Stimulated activated effector memory CD8-positive, alpha-beta T cell treated with anti-CD3 and anti-CD28 coated beads, Interleukin-12 subunit alpha, Interleukin-12 subunit beta, amount 100 ng/mL, for 72 hours (primary cell): ENCODE measurements around the gene TRMO.

Source experiments
- ATAC-seq: fragments of 150-1000 bp; cut with Tn5 transposase; 2 replicates; pipeline ENCODE4 v1.10.0; 2021
- DNase-seq, 2 donors: peaks; one replicate each; pipeline ENCODE4 v3.0.0; 2021 to 2022; ENCODE audit warnings: low spot score in 2 of 2
- H3K27ac Mint-ChIP-seq: one replicate; pipeline ENCODE4 v1.8.0; 2022; ENCODE audit warnings: mild to moderate bottlenecking, mixed read lengths
- H3K36me3 Mint-ChIP-seq: one replicate; pipeline ENCODE4 v1.8.0; 2022; ENCODE audit warnings: mild to moderate bottlenecking, mixed read lengths
- H3K4me1 Mint-ChIP-seq: one replicate; pipeline ENCODE4 v1.8.0; 2022; ENCODE audit warnings: mixed read lengths
- H3K4me3 Mint-ChIP-seq: one replicate; pipeline ENCODE4 v1.8.0; 2022; ENCODE audit warnings: mild to moderate bottlenecking, mixed read lengths
- H3K9me3 Mint-ChIP-seq: one replicate; pipeline ENCODE4 v1.8.0; 2022; ENCODE audit warnings: mixed read lengths

The TRMO gene

GRCh38 chr9:97866300-97866699 is 56.0 kb downstream of the TRMO start:
- H3K36me3 Mint-ChIP-seq, result no peaks in the 10 kb centered on the region
- H3K4me3 Mint-ChIP-seq, result no peak overlapping the region
- ATAC-seq (no peak), DNase-seq (no peak)
- peaks cover 10% of the 10 kb centered on the region for H3K9me3 Mint-ChIP-seq
- H3K27ac Mint-ChIP-seq, result no peak overlapping the region
- no peaks in the 10 kb centered on the region for H3K4me1 Mint-ChIP-seq

- Mint-ChIP-seq H3K27ac (no peak overlapping the region), H3K4me1 (no peaks in the 10 kb centered on the region), H3K36me3 (no peaks in the 10 kb centered on the region), H3K4me3 (no peak overlapping the region), H3K9me3 (peaks cover 10% of the 10 kb centered on the region)
- ATAC-seq, result no peak
- no peak for DNase-seq
Measured at GRCh38 chr9:97864396-97864795, 57.9 kb downstream of the TRMO start.

- Mint-ChIP-seq H3K9me3 (peaks cover 10% of the 10 kb centered on the region), H3K27ac (no peak overlapping the region), H3K36me3 (no peaks in the 10 kb centered on the region), H3K4me3 (no peak overlapping the region), H3K4me1 (no peaks in the 10 kb centered on the region)
- ATAC-seq (no peak), DNase-seq (no peak)
Measured at GRCh38 chr9:97863314-97863713, 59.0 kb downstream of the TRMO start.

DNA sequence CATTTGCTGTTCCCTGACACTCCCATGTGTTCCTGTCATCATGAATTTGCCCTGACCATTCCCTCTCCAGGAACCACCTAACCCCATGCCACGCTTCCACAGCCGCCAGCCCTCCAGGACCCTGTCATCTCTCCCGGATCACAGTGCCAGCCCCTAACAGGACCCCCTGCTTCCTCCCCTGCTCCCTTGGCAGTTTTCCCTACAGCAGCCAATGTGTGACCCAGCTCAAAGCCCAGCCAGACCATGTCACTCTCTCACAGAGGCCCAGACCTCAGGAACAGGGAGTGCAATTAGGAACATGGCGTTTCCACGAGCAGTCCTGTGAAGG is 61.2 kb downstream of the TRMO start:
- H3K36me3 Mint-ChIP-seq, result no peaks in the 10 kb centered on the region
- no peak overlapping the region for H3K27ac Mint-ChIP-seq
- no peak overlapping the region for H3K4me3 Mint-ChIP-seq
- H3K4me1 Mint-ChIP-seq, result peaks cover 5% of the 10 kb centered on the region
- DNase-seq (no peak), ATAC-seq (no peak)
- peaks cover 1% of the 10 kb centered on the region for H3K9me3 Mint-ChIP-seq

GRCh38 chr9:97860451-97861147 is 61.7 kb downstream of the TRMO start:
- Mint-ChIP-seq H3K9me3 (no peaks in the 10 kb centered on the region), H3K36me3 (no peaks in the 10 kb centered on the region), H3K27ac (no peak overlapping the region), H3K4me1 (peaks cover 5% of the 10 kb centered on the region), H3K4me3 (no peak overlapping the region)
- ATAC-seq (no peak), DNase-seq (no peak)

DNA sequence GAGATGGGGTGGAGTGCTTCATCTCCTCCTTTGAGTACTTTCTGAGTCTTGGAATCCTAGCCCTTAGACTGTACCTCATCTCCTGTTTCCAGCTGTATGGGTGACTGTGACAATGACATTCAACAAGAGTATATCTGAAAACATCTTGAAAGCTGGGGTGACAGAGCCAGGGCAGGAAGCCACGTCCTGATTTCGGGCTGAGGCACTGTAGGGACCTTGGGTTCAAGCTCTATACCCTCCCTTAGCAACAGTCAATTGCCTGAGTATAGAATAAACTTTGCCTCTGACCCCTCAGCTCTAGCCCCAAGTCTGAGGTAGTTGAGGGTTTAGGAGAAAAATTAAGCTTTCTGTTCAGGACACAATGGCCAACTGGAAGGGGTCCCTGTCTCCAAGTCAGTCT is 63.0 kb downstream of the TRMO start:
- no peak overlapping the region for H3K4me3 Mint-ChIP-seq
- ATAC-seq (no peak), DNase-seq (no peak)
- peaks cover 5% of the 10 kb centered on the region for H3K4me1 Mint-ChIP-seq
- H3K27ac Mint-ChIP-seq, result no peak overlapping the region
- H3K9me3 Mint-ChIP-seq, result no peaks in the 10 kb centered on the region
- no peaks in the 10 kb centered on the region for H3K36me3 Mint-ChIP-seq

DNA sequence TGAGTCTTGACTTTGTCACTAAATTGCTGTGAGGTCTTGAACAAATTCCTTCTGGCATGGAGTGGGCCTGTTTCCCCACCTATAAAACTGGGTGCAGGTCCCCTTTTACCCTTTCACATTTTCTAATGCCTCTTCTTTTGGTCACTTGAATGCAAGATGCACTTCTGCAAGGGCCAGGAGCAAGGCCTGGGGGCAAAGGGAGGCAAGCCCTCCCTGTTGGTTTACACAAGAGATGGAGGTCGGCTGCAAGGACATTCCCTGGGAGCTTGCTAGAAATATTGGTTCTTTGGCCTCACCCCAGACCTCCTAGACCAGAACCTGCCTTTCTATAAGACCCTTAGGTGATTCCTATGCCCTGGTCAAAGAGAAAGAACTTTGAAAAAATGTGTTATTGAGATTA is 63.5 kb downstream of the TRMO start:
- Mint-ChIP-seq H3K4me1 (peaks cover 10% of the 10 kb centered on the region), H3K36me3 (no peaks in the 10 kb centered on the region), H3K4me3 (no peak overlapping the region), H3K9me3 (no peaks in the 10 kb centered on the region), H3K27ac (no peak overlapping the region)
- DNase-seq (no peak), ATAC-seq (no peak)

DNA sequence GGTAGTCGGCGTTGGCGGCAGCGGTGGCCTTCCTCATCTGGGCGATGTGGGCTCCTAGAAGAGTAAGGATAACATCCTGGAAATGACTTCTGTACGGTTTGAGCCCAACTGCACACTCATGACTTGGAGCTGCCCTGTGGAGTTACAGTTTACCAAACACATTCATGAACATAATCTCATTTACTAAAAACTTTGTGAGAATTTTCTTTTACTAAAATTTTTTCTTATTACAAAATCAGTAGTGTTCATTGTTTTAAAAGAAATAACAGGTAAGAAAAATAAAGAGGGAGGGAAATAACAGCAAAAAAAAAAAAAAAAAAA is 63.9 kb downstream of the TRMO start:
- no peak for DNase-seq
- Mint-ChIP-seq H3K9me3 (no peaks in the 10 kb centered on the region), H3K36me3 (no peaks in the 10 kb centered on the region), H3K4me1 (peaks cover 11% of the 10 kb centered on the region), H3K27ac (no peak overlapping the region), H3K4me3 (no peak overlapping the region)
- no peak for ATAC-seq

GRCh38 chr9:97857606-97858392 is 64.5 kb downstream of the TRMO start:
- H3K4me1 Mint-ChIP-seq, result peaks cover 11% of the 10 kb centered on the region
- no peaks in the 10 kb centered on the region for H3K9me3 Mint-ChIP-seq
- DNase-seq (no peak), ATAC-seq (no peak)
- no peaks in the 10 kb centered on the region for H3K36me3 Mint-ChIP-seq
- H3K4me3 Mint-ChIP-seq, result no peak overlapping the region
- H3K27ac Mint-ChIP-seq, result no peak overlapping the region

- no peak overlapping the region for H3K27ac Mint-ChIP-seq
- DNase-seq (no peak), ATAC-seq (no peak)
- H3K4me3 Mint-ChIP-seq, result no peak overlapping the region
- no peaks in the 10 kb centered on the region for H3K9me3 Mint-ChIP-seq
- H3K4me1 Mint-ChIP-seq, result peaks cover 11% of the 10 kb centered on the region
- no peaks in the 10 kb centered on the region for H3K36me3 Mint-ChIP-seq
Measured at GRCh38 chr9:97856857-97857605, 65.3 kb downstream of the TRMO start.

- peaks cover 11% of the 10 kb centered on the region for H3K4me1 Mint-ChIP-seq
- DNase-seq (no peak), ATAC-seq (no peak)
- H3K9me3 Mint-ChIP-seq, result no peaks in the 10 kb centered on the region
- no peaks in the 10 kb centered on the region for H3K36me3 Mint-ChIP-seq
- no peak overlapping the region for H3K4me3 Mint-ChIP-seq
- H3K27ac Mint-ChIP-seq, result no peak overlapping the region
Measured at GRCh38 chr9:97855899-97856298, 66.4 kb downstream of the TRMO start.

DNA sequence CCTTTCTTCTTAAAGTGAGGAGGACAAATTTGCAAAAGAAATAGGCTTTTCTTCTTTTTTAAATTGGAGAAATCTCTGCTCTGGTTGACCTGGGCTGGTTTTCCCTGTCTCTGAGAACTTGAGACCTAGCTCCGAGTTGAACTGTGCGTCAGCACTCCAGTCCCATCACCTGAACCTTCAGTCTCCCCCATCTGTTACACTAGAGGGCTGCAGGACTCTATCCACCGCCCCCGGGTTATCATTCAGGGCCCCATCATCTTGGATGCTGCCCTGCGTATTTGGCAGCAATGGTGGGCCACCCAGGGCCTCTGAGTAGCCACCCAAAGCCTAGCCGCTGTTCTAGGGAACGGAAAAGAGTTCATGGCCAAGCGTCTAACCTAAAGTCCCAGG is 66.8 kb downstream of the TRMO start:
- DNase-seq (no peak), ATAC-seq (no peak)
- no peaks in the 10 kb centered on the region for H3K9me3 Mint-ChIP-seq
- peaks cover 11% of the 10 kb centered on the region for H3K4me1 Mint-ChIP-seq
- no peaks in the 10 kb centered on the region for H3K36me3 Mint-ChIP-seq
- no peak overlapping the region for H3K27ac Mint-ChIP-seq
- H3K4me3 Mint-ChIP-seq, result peak overlapping the region; percentile 80

GRCh38 chr9:97854696-97855485 is 67.4 kb downstream of the TRMO start:
- no peak for ATAC-seq

More at GRCh38 chr9:97854696-97855485, 67.4 kb downstream of the TRMO start:
- Mint-ChIP-seq H3K4me3 (peak overlapping the region; percentile 80), H3K4me1 (peaks cover 11% of the 10 kb centered on the region), H3K27ac (no peak overlapping the region), H3K9me3 (no peaks in the 10 kb centered on the region), H3K36me3 (no peaks in the 10 kb centered on the region)
- no peak for DNase-seq
